ENCODE measurements around the gene PARP14. TPM values are rescaled to one million over a fixed set of nuclear protein-coding genes. Genes with fewer than 3 reads are reported as not detected.

Gene PARP14
- total and polyA plus RNA-seq, 2 donors (not counting 1 experiment from before 2014, with no cell fraction given) = 113 to 188 TPM

- Histone ChIP-seq H3K36me3 (replicated peaks in 1 of 2; ENCODE audit: control extremely low read depth in 1 of 2, control insufficient read depth in 1 of 2, extremely low read depth in 1 of 2, insufficient read depth in 2 of 2, low read length in 1 of 2) (peaks cover 0 to 2% of the 10 kb centered on the region in 2 experiments), H3K79me2 (ENCODE audit: control insufficient read depth, insufficient read depth, low read length) (peaks cover 3% of the 10 kb centered on the region), H3K27me3 (replicated peaks in 1 of 4; ENCODE audit: control extremely low read depth in 1 of 4, control insufficient read depth in 3 of 4, insufficient read depth in 4 of 4, low read length in 3 of 4) (no peaks in the 10 kb centered on the region), H3K4me2 (replicated peaks; ENCODE audit: low read depth, low read length, poor library complexity, severe bottlenecking) (no peak overlapping the region), H3K4me3 (ENCODE audit: control extremely low read depth in 1 of 5, extremely low read depth in 1 of 5, insufficient read depth in 1 of 5, low read depth in 2 of 5, low read length in 4 of 5) (no peak overlapping the region), H3K9ac (ENCODE audit: low read length) (no peak overlapping the region), H3K27ac (ENCODE audit: low read length in 2 of 2) (no peak overlapping the region), H3K4me1 (ENCODE audit: control insufficient read depth in 2 of 2, insufficient read depth in 2 of 2, low read length in 2 of 2) (peaks cover 5 to 9% of the 10 kb centered on the region in 2 donors), H2AFZ (ENCODE audit: insufficient read depth, low read depth, low read length, poor library complexity, severe bottlenecking) (no peak overlapping the region), H3K9me3 (ENCODE audit: control extremely low read depth in 1 of 3, control insufficient read depth in 2 of 3, insufficient read depth in 1 of 3, low read length in 2 of 3) (no peaks in the 10 kb centered on the region), H4K20me1 (ENCODE audit: control insufficient read depth, insufficient read depth, low read length, poor library complexity, severe bottlenecking) (no peaks in the 10 kb centered on the region)
- WGBS (ENCODE audit: insufficient coverage) = no CpG with 5 or more reads among the region's 5 CpGs
- H3K27me3 Mint-ChIP-seq = no peaks in the 10 kb centered on the region
- H3K9me3 Mint-ChIP-seq (ENCODE audit: insufficient read depth) = no peaks in the 10 kb centered on the region
- H3K4me3 Mint-ChIP-seq = no peak overlapping the region
- peaks cover 16% of the 10 kb centered on the region for H3K4me1 Mint-ChIP-seq
- DNase-seq = no peak
- no peak for TF ChIP-seq EZH2 (IDR thresholded peaks at IDR 0.05; ENCODE audit: borderline replicate concordance, insufficient read depth, low read depth, low read length, poor library complexity, severe bottlenecking)
- TF ChIP-seq, protein P1, sequence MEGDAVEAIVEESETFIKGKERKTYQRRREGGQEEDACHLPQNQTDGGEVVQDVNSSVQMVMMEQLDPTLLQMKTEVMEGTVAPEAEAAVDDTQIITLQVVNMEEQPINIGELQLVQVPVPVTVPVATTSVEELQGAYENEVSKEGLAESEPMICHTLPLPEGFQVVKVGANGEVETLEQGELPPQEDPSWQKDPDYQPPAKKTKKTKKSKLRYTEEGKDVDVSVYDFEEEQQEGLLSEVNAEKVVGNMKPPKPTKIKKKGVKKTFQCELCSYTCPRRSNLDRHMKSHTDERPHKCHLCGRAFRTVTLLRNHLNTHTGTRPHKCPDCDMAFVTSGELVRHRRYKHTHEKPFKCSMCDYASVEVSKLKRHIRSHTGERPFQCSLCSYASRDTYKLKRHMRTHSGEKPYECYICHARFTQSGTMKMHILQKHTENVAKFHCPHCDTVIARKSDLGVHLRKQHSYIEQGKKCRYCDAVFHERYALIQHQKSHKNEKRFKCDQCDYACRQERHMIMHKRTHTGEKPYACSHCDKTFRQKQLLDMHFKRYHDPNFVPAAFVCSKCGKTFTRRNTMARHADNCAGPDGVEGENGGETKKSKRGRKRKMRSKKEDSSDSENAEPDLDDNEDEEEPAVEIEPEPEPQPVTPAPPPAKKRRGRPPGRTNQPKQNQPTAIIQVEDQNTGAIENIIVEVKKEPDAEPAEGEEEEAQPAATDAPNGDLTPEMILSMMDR (IDR thresholded peaks at IDR 0.05) = no peak
- no peak overlapping the region for H3K27ac Mint-ChIP-seq
- intact Hi-C loops (cut with micrococcal nuclease) = no loop called here
- CTCF ChIA-PET = interaction anchor here (2.1 kb wide), 1 partner anchor 18 kb away, joined by 6 read pairs; no protein-coding TSS in a partner anchor
- no peak for ATAC-seq (ENCODE audit: low read depth)
- POLR2A ChIA-PET = no interaction called here
Measured at GRCh38 chr3:122776675-122777468, 96.2 kb downstream of the PARP14 start.

DNA sequence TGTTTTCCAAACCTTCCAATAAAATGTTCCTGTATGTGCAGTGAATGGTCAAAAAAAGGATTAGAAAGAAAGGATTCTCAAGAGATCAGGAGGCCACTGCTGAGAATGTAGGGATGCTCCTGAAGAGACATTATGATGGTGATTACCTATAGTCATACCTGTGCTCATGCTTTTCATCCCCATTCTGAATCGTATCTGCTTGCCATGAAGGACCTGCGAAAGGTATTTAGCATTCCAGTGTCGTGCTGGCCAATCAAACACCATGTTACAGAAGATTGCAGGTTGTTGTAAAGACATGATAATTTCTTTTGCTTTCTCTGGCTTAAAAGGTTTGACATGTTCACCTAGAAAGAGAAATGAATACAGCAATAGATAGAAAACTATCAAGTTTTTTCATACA, 96.9 kb downstream of the PARP14 start:
- peaks cover 16% of the 10 kb centered on the region for H3K4me1 Mint-ChIP-seq
- H3K27me3 Mint-ChIP-seq = no peaks in the 10 kb centered on the region
- Histone ChIP-seq H4K20me1 (ENCODE audit: control insufficient read depth, insufficient read depth, low read length, poor library complexity, severe bottlenecking) (no peaks in the 10 kb centered on the region), H2AFZ (ENCODE audit: insufficient read depth, low read depth, low read length, poor library complexity, severe bottlenecking) (no peak overlapping the region), H3K9me3 (ENCODE audit: control extremely low read depth in 1 of 3, control insufficient read depth in 2 of 3, insufficient read depth in 1 of 3, low read length in 2 of 3) (no peaks in the 10 kb centered on the region), H3K4me1 (ENCODE audit: control insufficient read depth in 2 of 2, insufficient read depth in 2 of 2, low read length in 2 of 2) (peaks cover 5 to 9% of the 10 kb centered on the region in 2 donors), H3K27me3 (replicated peaks in 1 of 4; ENCODE audit: control extremely low read depth in 1 of 4, control insufficient read depth in 3 of 4, insufficient read depth in 4 of 4, low read length in 3 of 4) (no peaks in the 10 kb centered on the region), H3K4me3 (ENCODE audit: control extremely low read depth in 1 of 5, extremely low read depth in 1 of 5, insufficient read depth in 1 of 5, low read depth in 2 of 5, low read length in 4 of 5) (no peak overlapping the region), H3K9ac (ENCODE audit: low read length) (no peak overlapping the region), H3K36me3 (replicated peaks in 1 of 2; ENCODE audit: control extremely low read depth in 1 of 2, control insufficient read depth in 1 of 2, extremely low read depth in 1 of 2, insufficient read depth in 2 of 2, low read length in 1 of 2) (peaks cover 0 to 2% of the 10 kb centered on the region in 2 experiments), H3K27ac (ENCODE audit: low read length in 2 of 2) (no peak overlapping the region), H3K79me2 (ENCODE audit: control insufficient read depth, insufficient read depth, low read length) (peaks cover 3% of the 10 kb centered on the region), H3K4me2 (replicated peaks; ENCODE audit: low read depth, low read length, poor library complexity, severe bottlenecking) (no peak overlapping the region)
- ChIA-PET CTCF (no interaction called here), POLR2A (no interaction called here)
- H3K9me3 Mint-ChIP-seq (ENCODE audit: insufficient read depth) = no peaks in the 10 kb centered on the region
- WGBS (ENCODE audit: insufficient coverage) = 80% methylated on average over 1 of the region's 3 CpGs
- no peak overlapping the region for H3K27ac Mint-ChIP-seq
- H3K4me3 Mint-ChIP-seq = no peak overlapping the region
- no peak for DNase-seq
- intact Hi-C loops (cut with micrococcal nuclease) = no loop called here
- ATAC-seq (ENCODE audit: low read depth) = no peak
- TF ChIP-seq, protein P1 (IDR thresholded peaks at IDR 0.05) = no peak
- no peak for TF ChIP-seq EZH2 (IDR thresholded peaks at IDR 0.05; ENCODE audit: borderline replicate concordance, insufficient read depth, low read depth, low read length, poor library complexity, severe bottlenecking)
